ENCODE data around the gene PIK3R1. TPM values are rescaled to one million over a fixed set of nuclear protein-coding genes. Genes with fewer than 3 reads are reported as not detected.

The PIK3R1 gene
- total and polyA plus RNA-seq, 9 donors: 44.2 to 68.7 (median 58.0) TPM

- Histone ChIP-seq H3K4me3 (ENCODE audit: low read length) (peak overlapping the region; percentile 63), H3K9me3 (replicated peaks; ENCODE audit: control insufficient read depth, low read depth, low read length) (no peaks in the 10 kb centered on the region), H3K36me3 (ENCODE audit: control insufficient read depth, insufficient read depth, low read length) (peaks cover 8% of the 10 kb centered on the region), H3K27me3 (ENCODE audit: control insufficient read depth, insufficient read depth, low read length) (no peaks in the 10 kb centered on the region), H3K27ac (ENCODE audit: low read length) (peak overlapping the region; percentile 93), H3K4me1 (ENCODE audit: control insufficient read depth, insufficient read depth, low read length) (peaks cover 16% of the 10 kb centered on the region)
- 5% methylated on average over 9 of the region's 10 CpGs for WGBS (ENCODE audit: insufficient coverage)
- DNase-seq: no peak
These were observed 73.2 kb downstream of the PIK3R1 start for GRCh38 chr5:68288707-68289134.

- WGBS (ENCODE audit: insufficient coverage): no CpG with 5 or more reads among the region's 4 CpGs
- Histone ChIP-seq H3K27ac (ENCODE audit: low read length) (peak overlapping the region; percentile 93), H3K27me3 (ENCODE audit: control insufficient read depth, insufficient read depth, low read length) (no peaks in the 10 kb centered on the region), H3K9me3 (replicated peaks; ENCODE audit: control insufficient read depth, low read depth, low read length) (no peaks in the 10 kb centered on the region), H3K36me3 (ENCODE audit: control insufficient read depth, insufficient read depth, low read length) (peaks cover 4% of the 10 kb centered on the region), H3K4me1 (ENCODE audit: control insufficient read depth, insufficient read depth, low read length) (peaks cover 16% of the 10 kb centered on the region), H3K4me3 (ENCODE audit: low read length) (peak overlapping the region; percentile 63)
- DNase-seq: no peak
These were observed 73.9 kb downstream of the PIK3R1 start for GRCh38 chr5:68289498-68289897.

DNA sequence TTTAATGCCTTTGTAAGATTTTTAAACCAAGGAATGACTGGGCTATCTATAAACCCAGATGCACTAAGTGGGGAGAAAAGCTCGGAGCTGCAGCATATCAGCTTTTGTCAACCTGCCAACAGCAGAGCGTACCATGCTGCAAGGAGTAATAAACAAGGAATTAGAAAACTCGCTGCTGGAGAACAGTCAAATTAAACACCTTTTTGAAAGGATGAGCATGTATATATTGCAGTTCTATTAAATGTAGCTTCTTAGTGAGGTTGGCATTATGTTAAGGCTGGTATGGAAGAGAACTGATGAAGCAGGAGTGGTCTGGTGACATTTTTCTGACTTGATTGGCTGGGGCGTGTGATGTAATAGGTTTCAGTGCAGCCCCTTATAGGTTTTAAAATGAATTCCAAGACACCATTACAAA lies 74.7 kb downstream of the PIK3R1 start:
- H3K27ac ChIP-seq (ENCODE audit: low read length): peak overlapping the region; percentile 62
- H3K4me1 ChIP-seq (ENCODE audit: control insufficient read depth, insufficient read depth, low read length): peaks cover 16% of the 10 kb centered on the region
- WGBS (ENCODE audit: insufficient coverage): 48% methylated on average over 2 of the region's 4 CpGs
- H3K27me3 ChIP-seq (ENCODE audit: control insufficient read depth, insufficient read depth, low read length): no peaks in the 10 kb centered on the region
- DNase-seq: peak; percentile 61
- peaks cover 9% of the 10 kb centered on the region for H3K36me3 ChIP-seq (ENCODE audit: control insufficient read depth, insufficient read depth, low read length)
- no peaks in the 10 kb centered on the region for H3K9me3 ChIP-seq (replicated peaks; ENCODE audit: control insufficient read depth, low read depth, low read length)
- peak overlapping the region; percentile 63 for H3K4me3 ChIP-seq (ENCODE audit: low read length)

GRCh38 chr5:68290847-68291246 lies 75.3 kb downstream of the PIK3R1 start:
- Histone ChIP-seq H3K27me3 (ENCODE audit: control insufficient read depth, insufficient read depth, low read length) (no peaks in the 10 kb centered on the region), H3K4me3 (ENCODE audit: low read length) (peak overlapping the region; percentile 63), H3K9me3 (replicated peaks; ENCODE audit: control insufficient read depth, low read depth, low read length) (no peaks in the 10 kb centered on the region), H3K36me3 (ENCODE audit: control insufficient read depth, insufficient read depth, low read length) (peaks cover 12% of the 10 kb centered on the region), H3K4me1 (ENCODE audit: control insufficient read depth, insufficient read depth, low read length) (peaks cover 16% of the 10 kb centered on the region), H3K27ac (ENCODE audit: low read length) (peak overlapping the region; percentile 49)
- no CpG with 5 or more reads among the region's 3 CpGs for WGBS (ENCODE audit: insufficient coverage)
- DNase-seq: no peak

DNA sequence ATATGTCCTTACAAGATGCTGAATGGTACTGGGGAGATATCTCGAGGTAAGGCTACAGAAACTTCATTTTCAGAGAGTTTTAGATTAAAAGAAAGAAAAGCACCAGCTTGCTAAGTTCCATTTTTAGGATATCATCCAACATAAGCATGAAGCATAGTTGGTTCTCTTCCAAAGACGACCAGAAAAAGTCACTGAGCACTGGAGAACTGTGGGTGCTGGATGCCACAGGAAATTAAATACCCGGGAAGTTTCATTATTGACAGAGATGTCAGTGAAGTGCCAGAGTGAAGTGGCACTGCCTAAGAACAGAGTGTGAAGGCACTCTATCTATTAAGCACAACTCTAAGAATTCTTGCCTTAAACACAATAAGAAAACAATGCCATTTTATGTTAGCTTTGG lies 76.8 kb downstream of the PIK3R1 start:
- Histone ChIP-seq H3K4me3 (ENCODE audit: low read length) (no peak overlapping the region), H3K4me1 (ENCODE audit: control insufficient read depth, insufficient read depth, low read length) (peaks cover 14% of the 10 kb centered on the region), H3K27me3 (ENCODE audit: control insufficient read depth, insufficient read depth, low read length) (no peaks in the 10 kb centered on the region), H3K36me3 (ENCODE audit: control insufficient read depth, insufficient read depth, low read length) (peaks cover 25% of the 10 kb centered on the region), H3K9me3 (replicated peaks; ENCODE audit: control insufficient read depth, low read depth, low read length) (no peaks in the 10 kb centered on the region), H3K27ac (ENCODE audit: low read length) (no peak overlapping the region)
- DNase-seq: no peak
- WGBS (ENCODE audit: insufficient coverage): no CpG with 5 or more reads among the region's 3 CpGs

DNA sequence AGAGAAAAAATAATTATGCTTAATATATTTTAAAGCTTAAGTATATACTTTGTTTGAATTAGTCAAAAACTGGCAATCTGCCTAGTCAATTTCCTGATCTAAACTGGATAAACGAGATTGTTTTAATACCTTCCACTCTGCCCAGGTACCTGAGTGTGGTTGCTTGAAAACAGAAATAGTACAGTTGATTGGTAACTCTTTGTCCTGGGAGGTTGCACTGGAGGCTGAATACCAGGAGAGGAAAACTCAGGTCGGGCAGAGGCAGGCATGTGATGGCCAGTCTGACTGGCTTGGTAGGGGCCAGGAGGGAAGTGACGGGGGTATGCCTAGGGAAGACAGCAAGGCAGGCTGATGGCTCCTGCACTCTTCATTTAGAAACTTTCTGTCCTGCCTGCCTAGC lies 80.2 kb downstream of the PIK3R1 start:
- H3K9me3 ChIP-seq (replicated peaks; ENCODE audit: control insufficient read depth, low read depth, low read length): no peaks in the 10 kb centered on the region
- no peak for DNase-seq
- no peaks in the 10 kb centered on the region for H3K4me1 ChIP-seq (ENCODE audit: control insufficient read depth, insufficient read depth, low read length)
- no peak overlapping the region for H3K4me3 ChIP-seq (ENCODE audit: low read length)
- WGBS (ENCODE audit: insufficient coverage): 69% methylated on average over 2 of the region's 3 CpGs
- no peaks in the 10 kb centered on the region for H3K27me3 ChIP-seq (ENCODE audit: control insufficient read depth, insufficient read depth, low read length)
- no peak overlapping the region for H3K27ac ChIP-seq (ENCODE audit: low read length)
- peaks cover 40% of the 10 kb centered on the region for H3K36me3 ChIP-seq (ENCODE audit: control insufficient read depth, insufficient read depth, low read length)

- WGBS (ENCODE audit: insufficient coverage): no CpG with 5 or more reads among the region's 1 CpG
- peaks cover 40% of the 10 kb centered on the region for H3K36me3 ChIP-seq (ENCODE audit: control insufficient read depth, insufficient read depth, low read length)
These were observed 81.3 kb downstream of the PIK3R1 start for GRCh38 chr5:68296895-68297294.

DNA sequence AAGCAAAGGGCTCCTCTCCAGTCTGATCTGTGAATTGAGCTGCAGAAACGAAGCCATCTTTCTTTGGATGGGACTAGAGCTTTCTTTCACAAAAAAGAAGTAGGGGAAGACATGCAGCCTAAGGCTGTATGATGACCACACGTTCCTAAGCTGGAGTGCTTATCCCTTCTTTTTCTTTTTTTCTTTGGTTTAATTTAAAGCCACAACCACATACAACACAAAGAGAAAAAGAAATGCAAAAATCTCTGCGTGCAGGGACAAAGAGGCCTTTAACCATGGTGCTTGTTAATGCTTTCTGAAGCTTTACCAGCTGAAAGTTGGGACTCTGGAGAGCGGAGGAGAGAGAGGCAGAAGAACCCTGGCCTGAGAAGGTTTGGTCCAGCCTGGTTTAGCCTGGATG lies 82.1 kb downstream of the PIK3R1 start:
- 100% methylated on average over 1 of the region's 4 CpGs for WGBS (ENCODE audit: insufficient coverage)
- Histone ChIP-seq H3K4me3 (ENCODE audit: low read length) (no peak overlapping the region), H3K4me1 (ENCODE audit: control insufficient read depth, insufficient read depth, low read length) (no peaks in the 10 kb centered on the region), H3K27me3 (ENCODE audit: control insufficient read depth, insufficient read depth, low read length) (no peaks in the 10 kb centered on the region), H3K36me3 (ENCODE audit: control insufficient read depth, insufficient read depth, low read length) (peaks cover 35% of the 10 kb centered on the region), H3K9me3 (replicated peaks; ENCODE audit: control insufficient read depth, low read depth, low read length) (no peaks in the 10 kb centered on the region), H3K27ac (ENCODE audit: low read length) (no peak overlapping the region)
- DNase-seq: no peak

More at GRCh38 chr5:68296895-68297294, 81.3 kb downstream of the PIK3R1 start:
- no peak for DNase-seq
- no peak overlapping the region for H3K27ac ChIP-seq (ENCODE audit: low read length)
- H3K4me3 ChIP-seq (ENCODE audit: low read length): no peak overlapping the region
- H3K9me3 ChIP-seq (replicated peaks; ENCODE audit: control insufficient read depth, low read depth, low read length): no peaks in the 10 kb centered on the region
- H3K4me1 ChIP-seq (ENCODE audit: control insufficient read depth, insufficient read depth, low read length): no peaks in the 10 kb centered on the region
- H3K27me3 ChIP-seq (ENCODE audit: control insufficient read depth, insufficient read depth, low read length): no peaks in the 10 kb centered on the region

- peaks cover 35% of the 10 kb centered on the region for H3K36me3 ChIP-seq (ENCODE audit: control insufficient read depth, insufficient read depth, low read length)
These were observed 82.9 kb downstream of the PIK3R1 start for GRCh38 chr5:68298479-68298878.

GRCh38 chr5:68299105-68299504 lies 83.5 kb downstream of the PIK3R1 start:
- Histone ChIP-seq H3K27me3 (ENCODE audit: control insufficient read depth, insufficient read depth, low read length) (no peaks in the 10 kb centered on the region), H3K4me1 (ENCODE audit: control insufficient read depth, insufficient read depth, low read length) (no peaks in the 10 kb centered on the region), H3K27ac (ENCODE audit: low read length) (no peak overlapping the region), H3K4me3 (ENCODE audit: low read length) (no peak overlapping the region), H3K9me3 (replicated peaks; ENCODE audit: control insufficient read depth, low read depth, low read length) (no peaks in the 10 kb centered on the region), H3K36me3 (ENCODE audit: control insufficient read depth, insufficient read depth, low read length) (peaks cover 35% of the 10 kb centered on the region)
- DNase-seq: no peak
- WGBS (ENCODE audit: insufficient coverage): no CpG with 5 or more reads among the region's 4 CpGs

More at GRCh38 chr5:68298479-68298878, 82.9 kb downstream of the PIK3R1 start:
- WGBS (ENCODE audit: insufficient coverage): no CpG with 5 or more reads among the region's 2 CpGs
- Histone ChIP-seq H3K4me3 (ENCODE audit: low read length) (no peak overlapping the region), H3K27ac (ENCODE audit: low read length) (no peak overlapping the region), H3K4me1 (ENCODE audit: control insufficient read depth, insufficient read depth, low read length) (no peaks in the 10 kb centered on the region), H3K9me3 (replicated peaks; ENCODE audit: control insufficient read depth, low read depth, low read length) (no peaks in the 10 kb centered on the region), H3K27me3 (ENCODE audit: control insufficient read depth, insufficient read depth, low read length) (no peaks in the 10 kb centered on the region)
- DNase-seq: no peak

DNA sequence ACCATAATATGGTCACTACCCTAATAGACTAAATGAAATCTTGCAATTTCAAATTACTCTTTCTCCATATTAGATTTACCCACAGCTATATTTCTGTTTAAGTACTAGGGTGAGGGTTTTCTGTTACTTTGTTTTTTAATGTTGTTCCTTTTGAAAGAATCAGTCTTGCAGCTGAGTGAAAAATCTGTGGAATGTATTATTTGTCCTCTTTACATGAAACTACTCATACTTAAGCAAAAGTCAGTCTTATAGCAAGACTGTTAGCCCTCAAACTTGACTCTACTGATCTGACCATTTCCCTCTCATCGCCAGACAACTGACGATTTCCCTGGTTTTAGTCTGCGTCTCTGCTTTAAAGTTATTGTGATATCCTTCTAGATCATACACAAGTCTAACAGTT lies 84.0 kb downstream of the PIK3R1 start:
- no peaks in the 10 kb centered on the region for H3K27me3 ChIP-seq (ENCODE audit: control insufficient read depth, insufficient read depth, low read length)
- H3K9me3 ChIP-seq (replicated peaks; ENCODE audit: control insufficient read depth, low read depth, low read length): no peaks in the 10 kb centered on the region
- H3K27ac ChIP-seq (ENCODE audit: low read length): no peak overlapping the region
- WGBS (ENCODE audit: insufficient coverage): no CpG with 5 or more reads among the region's 3 CpGs
- no peak overlapping the region for H3K4me3 ChIP-seq (ENCODE audit: low read length)
- H3K36me3 ChIP-seq (ENCODE audit: control insufficient read depth, insufficient read depth, low read length): peaks cover 35% of the 10 kb centered on the region
- H3K4me1 ChIP-seq (ENCODE audit: control insufficient read depth, insufficient read depth, low read length): no peaks in the 10 kb centered on the region
- no peak for DNase-seq

All from muscle of leg (tissue), 11 donors.